ENCODE measurements around the gene MATK. TPM values are rescaled to one million over a fixed set of nuclear protein-coding genes. Genes with fewer than 3 reads are reported as not detected.

Gene MATK
- total RNA-seq, 2 experiments from 2014 or later, result 9.1 to 9.4 TPM

GRCh38 chr19:3808420-3809143, 22.4 kb upstream of the MATK start:
- CTCF ChIA-PET, result no interaction called here
- Histone ChIP-seq H3K4me3 (ENCODE audit: low read length) (no peak overlapping the region), H3K9me3 (ENCODE audit: control insufficient read depth in 1 of 2, insufficient read depth in 1 of 2, low read length in 2 of 2) (peaks cover 0 to 21% of the 10 kb centered on the region in 2 experiments), H3K27me3 (ENCODE audit: control insufficient read depth in 1 of 2, insufficient read depth in 2 of 2, low read length in 2 of 2) (no peaks in the 10 kb centered on the region), H3K36me3 (ENCODE audit: insufficient read depth, low read length) (no peaks in the 10 kb centered on the region), H3K27ac (ENCODE audit: low read depth in 1 of 2, low read length in 2 of 2) (no peak overlapping the region), H3K4me1 (ENCODE audit: insufficient read depth, low read length) (peaks cover 38% of the 10 kb centered on the region)
- Mint-ChIP-seq H3K9me3 (no peaks in the 10 kb centered on the region), H3K27ac (no peak overlapping the region), H3K27me3 (no peaks in the 10 kb centered on the region), H3K4me1 (ENCODE audit: low read depth) (peaks cover 16% of the 10 kb centered on the region), H3K36me3 (ENCODE audit: low read depth) (no peaks in the 10 kb centered on the region), H3K4me3 (no peak overlapping the region)
- DNase-seq, result no peak
- POLR2A ChIA-PET, result no interaction called here
- no peak for TF ChIP-seq CTCF (IDR thresholded peaks at IDR 0.05)
- ATAC-seq (ENCODE audit: poor library complexity), result no peak
- intact Hi-C loops (cut with DNase I, micrococcal nuclease), result no loop called here

- Histone ChIP-seq H3K27me3 (ENCODE audit: control insufficient read depth in 1 of 2, insufficient read depth in 2 of 2, low read length in 2 of 2) (no peaks in the 10 kb centered on the region), H3K9me3 (ENCODE audit: control insufficient read depth in 1 of 2, insufficient read depth in 1 of 2, low read length in 2 of 2) (peaks cover 0 to 21% of the 10 kb centered on the region in 2 experiments), H3K27ac (ENCODE audit: low read depth in 1 of 2, low read length in 2 of 2) (no peak overlapping the region), H3K4me1 (ENCODE audit: insufficient read depth, low read length) (peaks cover 30% of the 10 kb centered on the region), H3K36me3 (ENCODE audit: insufficient read depth, low read length) (no peaks in the 10 kb centered on the region), H3K4me3 (ENCODE audit: low read length) (no peak overlapping the region)
- ChIA-PET POLR2A (no interaction called here), CTCF (no interaction called here)
- peaks cover 8% of the 10 kb centered on the region for H3K4me1 Mint-ChIP-seq (ENCODE audit: low read depth)
- H3K4me3 Mint-ChIP-seq, result no peak overlapping the region
- H3K27me3 Mint-ChIP-seq, result no peaks in the 10 kb centered on the region
- DNase-seq (no peak), ATAC-seq (ENCODE audit: poor library complexity) (no peak)
- no peak overlapping the region for H3K27ac Mint-ChIP-seq
- intact Hi-C loops (cut with DNase I, micrococcal nuclease), result no loop called here
- no peaks in the 10 kb centered on the region for H3K9me3 Mint-ChIP-seq
- no peaks in the 10 kb centered on the region for H3K36me3 Mint-ChIP-seq (ENCODE audit: low read depth)
- TF ChIP-seq CTCF (IDR thresholded peaks at IDR 0.05), result no peak
These were observed 21.6 kb upstream of the MATK start for GRCh38 chr19:3807574-3808354.

GRCh38 chr19:3807131-3807480, 20.9 kb upstream of the MATK start:
- DNase-seq (no peak), ATAC-seq (ENCODE audit: poor library complexity) (no peak)
- Mint-ChIP-seq H3K36me3 (ENCODE audit: low read depth) (no peaks in the 10 kb centered on the region), H3K9me3 (no peaks in the 10 kb centered on the region), H3K4me3 (no peak overlapping the region), H3K4me1 (ENCODE audit: low read depth) (peaks cover 1% of the 10 kb centered on the region), H3K27ac (no peak overlapping the region), H3K27me3 (no peaks in the 10 kb centered on the region)
- Histone ChIP-seq H3K27ac (ENCODE audit: low read depth in 1 of 2, low read length in 2 of 2) (no peak overlapping the region), H3K27me3 (ENCODE audit: control insufficient read depth in 1 of 2, insufficient read depth in 2 of 2, low read length in 2 of 2) (no peaks in the 10 kb centered on the region), H3K36me3 (ENCODE audit: insufficient read depth, low read length) (no peaks in the 10 kb centered on the region), H3K4me1 (ENCODE audit: insufficient read depth, low read length) (peaks cover 23% of the 10 kb centered on the region), H3K4me3 (ENCODE audit: low read length) (no peak overlapping the region), H3K9me3 (ENCODE audit: control insufficient read depth in 1 of 2, insufficient read depth in 1 of 2, low read length in 2 of 2) (peaks cover 0 to 21% of the 10 kb centered on the region in 2 experiments)
- intact Hi-C loops (cut with DNase I, micrococcal nuclease), result no loop called here
- ChIA-PET POLR2A (no interaction called here), CTCF (no interaction called here)
- no peak for TF ChIP-seq CTCF (IDR thresholded peaks at IDR 0.05)
